Endothelial cell of umbilical vein (primary cell): ENCODE measurements around the gene CNRIP1. TPM values are rescaled to one million over a fixed set of nuclear protein-coding genes. Genes with fewer than 3 reads are reported as not detected.

Experiments used
- BruUV-seq: library from RNA; stranded (reverse); fragments of 400-500 nt; replicated peaks from 2 replicates; lab custom pipeline; 2021; lab: Mats Ljungman, UMichigan
- CTCF ChIA-PET: fragments of 300-600, 350-600 bp; sonication (Branson Sonifier 250); formaldehyde crosslinking; loops from one replicate; lab custom pipeline; 2021; ENCODE audit warnings: antibody characterized with exemption, inconsistent platforms; lab: Charles Lee
- POLR2A ChIA-PET: fragments of 300-600, 350-600 bp; sonication (Branson Sonifier 250); formaldehyde crosslinking; loops from one replicate; lab custom pipeline; 2021; ENCODE audit warnings: antibody characterized with exemption, inconsistent platforms; lab: Charles Lee
- DNase-seq: peaks from one replicate; pipeline ENCODE4 v3.0.0-alpha.2; 2011; ENCODE audit warnings: low read depth, low spot score
- FAIRE-seq: peaks from 2 replicates; lab custom pipeline; 2011; peaks lifted over from hg19 to GRCh38; lab: Jason Lieb, UNC
- H2AFZ ChIP-seq: 2 replicates; pipeline ENCODE4 v1.6.0; 2012; ENCODE audit warnings: low read depth, low read length, control low read depth, inconsistent platforms
- H3K27ac ChIP-seq: 2 replicates; pipeline ENCODE4 v1.5.1; 2011; ENCODE audit warnings: low read depth, mild to moderate bottlenecking, control low read depth, low read length, moderate library complexity; ENCODE audit not compliant: insufficient read depth
- H3K27me3 ChIP-seq, 2 experiments: 2 replicates each; pipeline versions ENCODE4 v1.6.0 to v1.6.1; 2011; ENCODE audit warnings: low read length in 2 of 2, mixed read lengths in 1 of 2; ENCODE audit not compliant: control insufficient read depth in 2 of 2, insufficient read depth in 2 of 2
- H3K36me3 ChIP-seq, 2 experiments: 2 replicates in 1 of 2; 3 replicates in 1 of 2; pipeline ENCODE4 v1.5.1; 2011; ENCODE audit warnings: low read length in 2 of 2, mild to moderate bottlenecking in 1 of 2, moderate library complexity in 1 of 2; ENCODE audit not compliant: control insufficient read depth in 2 of 2, insufficient read depth in 2 of 2; ENCODE audit errors: extremely low read depth in 1 of 2
- H3K4me1 ChIP-seq: 3 replicates; pipeline ENCODE4 v1.5.1; 2011; ENCODE audit warnings: mild to moderate bottlenecking, low read length; ENCODE audit not compliant: control insufficient read depth, insufficient read depth; ENCODE audit errors: extremely low read depth
- H3K4me2 ChIP-seq: 2 replicates; pipeline ENCODE4 v1.6.1; 2011; ENCODE audit warnings: low read length, control low read depth, mixed read lengths; ENCODE audit not compliant: insufficient read depth
- H3K4me3 ChIP-seq, 3 experiments: fragments of 200-600 bp in 1 of 3; sonication (generic), shearing (Covaris generic) in 1 of 3; replicated peaks in 1 of 3; 2 replicates each; pipeline ENCODE4 v1.5.1; 2011 to 2016; ENCODE audit warnings: control low read depth in 3 of 3, low read length in 3 of 3, mild to moderate bottlenecking in 2 of 3, inconsistent platforms in 1 of 3, low read depth in 1 of 3, moderate library complexity in 1 of 3; ENCODE audit not compliant: insufficient read depth in 1 of 3
- H3K79me2 ChIP-seq: 2 replicates; pipeline ENCODE4 v1.6.0; 2012; ENCODE audit warnings: low read length, inconsistent platforms; ENCODE audit not compliant: control insufficient read depth, insufficient read depth
- H3K9ac ChIP-seq: replicated peaks from 2 replicates; pipeline ENCODE3; 2011; ENCODE audit warnings: low read length, control low read depth; ENCODE audit not compliant: insufficient read depth; ENCODE audit errors: extremely low read depth
- H3K9me1 ChIP-seq: replicated peaks from 3 replicates; pipeline ENCODE4 v1.6.0; 2011; ENCODE audit warnings: mild to moderate bottlenecking, low read length; ENCODE audit not compliant: control insufficient read depth, insufficient read depth; ENCODE audit errors: extremely low read depth
- H3K9me3 ChIP-seq: replicated peaks from 2 replicates; pipeline ENCODE4 v1.5.1; 2012; ENCODE audit warnings: low read length, inconsistent platforms; ENCODE audit not compliant: control insufficient read depth, insufficient read depth
- H4K20me1 ChIP-seq: replicated peaks from 2 replicates; pipeline ENCODE3; 2011; ENCODE audit warnings: mild to moderate bottlenecking, low read length; ENCODE audit not compliant: control insufficient read depth, insufficient read depth; ENCODE audit errors: extremely low read depth
- EZH2 ChIP-seq: IDR thresholded peaks from 2 replicates; pipeline ENCODE4 v1.6.1; 2012; ENCODE audit warnings: borderline replicate concordance, low read depth, mild to moderate bottlenecking, moderate library complexity, low read length, inconsistent platforms; ENCODE audit not compliant: severe bottlenecking
- FOS ChIP-seq: IDR thresholded peaks from 2 replicates; pipeline ENCODE4 v1.6.1; 2011; ENCODE audit warnings: mild to moderate bottlenecking, low read length, moderate library complexity, borderline replicate concordance; ENCODE audit not compliant: insufficient read depth
- GATA2 ChIP-seq: IDR thresholded peaks from 2 replicates; pipeline ENCODE4 v1.7.0; 2011; ENCODE audit warnings: low read depth, mild to moderate bottlenecking, moderate library complexity, mixed read lengths, low read length; ENCODE audit not compliant: insufficient read length, insufficient read depth
- JUN ChIP-seq: IDR thresholded peaks from 2 replicates; pipeline ENCODE4 v1.6.1; 2011; ENCODE audit warnings: borderline replicate concordance, low read depth; ENCODE audit not compliant: insufficient read length, insufficient read depth
- MAX ChIP-seq: IDR thresholded peaks from 2 replicates; pipeline ENCODE4 v1.6.1; 2011; ENCODE audit not compliant: insufficient read depth, insufficient read length
- MYC ChIP-seq: IDR thresholded peaks from one replicate; pipeline ENCODE4 v1.6.1; 2011; ENCODE audit warnings: mild to moderate bottlenecking, low read depth, low read length
- POLR2A ChIP-seq: IDR thresholded peaks from 2 replicates; pipeline ENCODE4 v1.6.1; 2012; ENCODE audit warnings: low read depth, mild to moderate bottlenecking, control low read depth, low read length
- POLR2AphosphoS5 ChIP-seq: IDR thresholded peaks from 2 replicates; pipeline ENCODE4 v1.6.1; 2012; ENCODE audit warnings: low read depth, mild to moderate bottlenecking, control low read depth, low read length, moderate library complexity; ENCODE audit not compliant: insufficient read depth
- dilution Hi-C: fragments of 300-500 bp; cut with MboI; formaldehyde crosslinking; loops from one replicate; pipeline ENCODE4 v1.15.0; 2019; ENCODE audit warnings: low sequenced_read_pairs; ENCODE audit not compliant: extremely low pct_ligation_motif_present
- intact Hi-C: fragments of 100-400 bp; cut with micrococcal nuclease; formaldehyde crosslinking; loops from one replicate; pipeline ENCODE4 v1.10.0; 2022
- polyA plus RNA-seq, 4 experiments: library from polyadenylated mRNA; depleted of rRNA in 3 of 4; stranded (reverse) in 3 of 4; unstranded in 1 of 4; fragments of >200 nt; gene quantifications; 2 replicates each; pipeline versions ENCODE4 v1.2.1 to v1.2.3, GENCODE V29; 2011 to 2012; ENCODE audit warnings: missing spikeins in 1 of 4
- total RNA-seq: library from RNA; stranded (reverse); gene quantifications from 2 replicates; pipeline ENCODE4 v1.2.3, GENCODE V29; 2021
- TF ChIP-seq, protein P1 (sequence below), 2 donors: IDR thresholded peaks; 1 replicate in 1 of 2; 2 replicates in 1 of 2; pipeline ENCODE4 v1.5.1; 2011; ENCODE audit warnings: low read length in 2 of 2, mild to moderate bottlenecking in 2 of 2, moderate library complexity in 2 of 2, control low read depth in 1 of 2, inconsistent platforms in 1 of 2, low read depth in 1 of 2; ENCODE audit not compliant: insufficient read depth in 1 of 2; ENCODE audit errors: extremely low read depth in 1 of 2

The CNRIP1 gene
- total and polyA plus RNA-seq, 2 donors (not counting 3 experiments of a cell fraction or from before 2014, with no cell fraction given), result 74.6 to 98.9 TPM

DNA sequence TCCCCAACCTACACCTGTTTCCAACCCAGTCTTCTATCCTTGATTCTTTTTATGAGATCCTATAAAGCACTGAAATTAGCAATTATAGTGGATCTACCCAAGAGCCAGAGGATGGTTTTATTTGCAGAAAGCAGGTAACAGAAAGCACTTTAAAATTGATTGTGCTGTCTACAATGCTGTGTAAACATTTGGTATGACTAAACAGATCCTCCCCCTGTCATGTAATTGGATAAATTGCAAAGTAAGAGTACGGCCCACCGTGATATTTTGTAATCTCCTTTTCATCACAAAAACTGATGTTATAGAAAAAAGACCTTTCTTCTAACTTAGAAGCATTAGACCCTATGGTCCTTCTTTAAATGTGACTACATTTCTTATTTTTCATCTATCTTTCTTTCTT, 56.1 kb downstream of the CNRIP1 start:
- ChIA-PET CTCF (no interaction called here), POLR2A (no interaction called here)
- Histone ChIP-seq H3K9me1 (no peaks in the 10 kb centered on the region), H4K20me1 (no peaks in the 10 kb centered on the region), H3K36me3 (no peaks in the 10 kb centered on the region), H3K27ac (no peak overlapping the region), H3K4me1 (no peaks in the 10 kb centered on the region), H3K9me3 (no peaks in the 10 kb centered on the region), H3K4me2 (no peak overlapping the region), H3K79me2 (no peaks in the 10 kb centered on the region), H3K4me3 (no peak overlapping the region), H2AFZ (no peak overlapping the region), H3K9ac (no peak overlapping the region), H3K27me3 (no peaks in the 10 kb centered on the region)
- BruUV-seq, result no TSS peak
- intact Hi-C loops, result no loop called here
- TF ChIP-seq POLR2A, result no peak
- no peak for TF ChIP-seq POLR2AphosphoS5
- TF ChIP-seq, protein P1, sequence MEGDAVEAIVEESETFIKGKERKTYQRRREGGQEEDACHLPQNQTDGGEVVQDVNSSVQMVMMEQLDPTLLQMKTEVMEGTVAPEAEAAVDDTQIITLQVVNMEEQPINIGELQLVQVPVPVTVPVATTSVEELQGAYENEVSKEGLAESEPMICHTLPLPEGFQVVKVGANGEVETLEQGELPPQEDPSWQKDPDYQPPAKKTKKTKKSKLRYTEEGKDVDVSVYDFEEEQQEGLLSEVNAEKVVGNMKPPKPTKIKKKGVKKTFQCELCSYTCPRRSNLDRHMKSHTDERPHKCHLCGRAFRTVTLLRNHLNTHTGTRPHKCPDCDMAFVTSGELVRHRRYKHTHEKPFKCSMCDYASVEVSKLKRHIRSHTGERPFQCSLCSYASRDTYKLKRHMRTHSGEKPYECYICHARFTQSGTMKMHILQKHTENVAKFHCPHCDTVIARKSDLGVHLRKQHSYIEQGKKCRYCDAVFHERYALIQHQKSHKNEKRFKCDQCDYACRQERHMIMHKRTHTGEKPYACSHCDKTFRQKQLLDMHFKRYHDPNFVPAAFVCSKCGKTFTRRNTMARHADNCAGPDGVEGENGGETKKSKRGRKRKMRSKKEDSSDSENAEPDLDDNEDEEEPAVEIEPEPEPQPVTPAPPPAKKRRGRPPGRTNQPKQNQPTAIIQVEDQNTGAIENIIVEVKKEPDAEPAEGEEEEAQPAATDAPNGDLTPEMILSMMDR (IDR thresholded peaks at IDR 0.05; ENCODE audit: extremely low read depth in 1 of 2, insufficient read depth in 1 of 2, low read depth in 1 of 2, low read length in 2 of 2), result no peak
- no peak for TF ChIP-seq EZH2
- TF ChIP-seq MAX, result no peak
- TF ChIP-seq MYC, result no peak
- no peak for TF ChIP-seq GATA2
- TF ChIP-seq FOS, result no peak
- TF ChIP-seq JUN, result no peak
- dilution Hi-C loops, result no loop called here
- no peak for DNase-seq
- no peak for FAIRE-seq
